Naive thymus-derived CD8-positive, alpha-beta T cell (primary cell): Measurements from ENCODE around the gene JTB. TPM values are rescaled to one million over a fixed set of nuclear protein-coding genes. Genes with fewer than 3 reads are reported as not detected.
"Not testable (repeated sequence)": the region's sequence is repeated elsewhere in the genome, so short reads cannot be mapped to it uniquely, and the experiment has no call there.

Experiments used
- ATAC-seq, 2 donors: fragments of 150-1000 bp; cut with Tn5 transposase in 1 of 2; sonication (Bioruptor Pico), chemical (Tn5 transposase) in 1 of 2; 1 replicate in 1 of 2; 2 replicates in 1 of 2; pipeline ENCODE4 v1.10.0; 2021; ENCODE audit warnings: mild to moderate bottlenecking in 2 of 2, moderate library complexity in 2 of 2
- POLR2A ChIA-PET: fragments of 350-600 bp; sonication (Branson Sonifier 250); formaldehyde crosslinking; loops from one replicate; lab custom pipeline; 2021; ENCODE audit warnings: antibody characterized with exemption; lab: Charles Lee
- DNase-seq, 10 donors: peaks; one replicate each; pipeline versions ENCODE4 v3.0.0 to v3.0.0-alpha.2; 2020 to 2022
- H3K27ac Mint-ChIP-seq, 10 donors: one replicate each; pipeline ENCODE4 v1.8.0; 2020 to 2022; ENCODE audit warnings: mild to moderate bottlenecking in 10 of 10, mixed read lengths in 10 of 10, moderate library complexity in 4 of 10, inconsistent platforms in 1 of 10
- H3K27me3 Mint-ChIP-seq, 5 donors: one replicate each; pipeline ENCODE4 v1.8.0; 2021 to 2022; ENCODE audit warnings: mixed read lengths in 5 of 5
- H3K36me3 Mint-ChIP-seq, 3 donors: one replicate each; pipeline ENCODE4 v1.8.0; 2020 to 2022; ENCODE audit warnings: mixed read lengths in 3 of 3, mild to moderate bottlenecking in 2 of 3, inconsistent platforms in 1 of 3
- H3K4me1 Mint-ChIP-seq, 4 donors: one replicate each; pipeline ENCODE4 v1.8.0; 2021 to 2022; ENCODE audit warnings: mixed read lengths in 4 of 4
- H3K4me3 Mint-ChIP-seq, 10 donors: one replicate each; pipeline ENCODE4 v1.8.0; 2020 to 2022; ENCODE audit warnings: mild to moderate bottlenecking in 10 of 10, mixed read lengths in 10 of 10, moderate library complexity in 6 of 10, inconsistent platforms in 1 of 10
- H3K9me3 Mint-ChIP-seq, 9 donors: one replicate each; pipeline ENCODE4 v1.8.0; 2020 to 2022; ENCODE audit warnings: mixed read lengths in 9 of 9, mild to moderate bottlenecking in 3 of 9, inconsistent platforms in 1 of 9, moderate library complexity in 1 of 9
- polyA plus RNA-seq, 3 donors: library from polyadenylated mRNA; unstranded; fragments of 300-500 nt; fragmentation: Illumina TruSeq; gene quantifications; one replicate each; pipeline ENCODE4 v1.2.3, GENCODE V29; 2021
- total RNA-seq, 8 experiments: library from RNA in 2 of 8; stranded (reverse) in 2 of 8; gene quantifications; one replicate each; pipeline ENCODE4 v1.2.3 and lab custom pipeline; 2021 to 2026

JTB gene
- total RNA-seq (100 to 1,000 TPM; 120 to 121 TPM), polyA plus RNA-seq (100 to 1,000 TPM; 302 to 384 (median 322) TPM), total RNA-seq (lab: John Stamatoyannopoulos, UW) (14.0 to 35.6 (median 17.2) reads per million in 6 experiments)

GRCh38 chr1:153977250-153978240 lies at the start of gene JTB:
Gene JTB (minus strand): TSS chr1:153977674. CDS start chr1:153977252, 422 bp downstream.
- H3K4me1 Mint-ChIP-seq: peaks cover 11 to 42% (median 37%) of the 10 kb centered on the region in 4 donors
- peak within 1 kb of the TSS; percentile 91 to 99 (median 97) for H3K4me3 Mint-ChIP-seq
- DNase-seq (peak; percentile 73 to 92 (median 78)), ATAC-seq (peak; percentile 96)
- H3K9me3 Mint-ChIP-seq: no peaks in the 10 kb centered on the region
- POLR2A ChIA-PET: interaction anchor here (0.7 to 5.6 kb wide), 19 partner anchors 9 to 343 kb away, joined by 3 to 143 read pairs (median 5); partner anchors contain the start of genes CHTOP, CREB3L4, CRTC2 and DENND4B
- no peaks in the 10 kb centered on the region for H3K27me3 Mint-ChIP-seq
- peaks cover 0 to 34% (median 0%) of the 10 kb centered on the region in 3 donors for H3K36me3 Mint-ChIP-seq
- peak within 1 kb of the TSS; percentile 87 to 99 (median 96) for H3K27ac Mint-ChIP-seq

- H3K27me3 Mint-ChIP-seq: no peaks in the 10 kb centered on the region
- no peaks in the 10 kb centered on the region for H3K4me1 Mint-ChIP-seq
- no peak overlapping the region for H3K27ac Mint-ChIP-seq
- no peak overlapping the region for H3K4me3 Mint-ChIP-seq
- no peaks in the 10 kb centered on the region for H3K9me3 Mint-ChIP-seq
- no peak for DNase-seq
- H3K36me3 Mint-ChIP-seq: no peaks in the 10 kb centered on the region
- ATAC-seq: no peak
- POLR2A ChIA-PET: no interaction called here
These were observed 42.5 kb upstream of the JTB start for GRCh38 chr1:154019940-154020339.

- H3K9me3 Mint-ChIP-seq: no peaks in the 10 kb centered on the region
- ATAC-seq (no peak), DNase-seq (no peak)
- H3K36me3 Mint-ChIP-seq: no peaks in the 10 kb centered on the region
- no peaks in the 10 kb centered on the region for H3K27me3 Mint-ChIP-seq
- peak overlapping the region in 1 of 10 donors; percentile 12 for H3K27ac Mint-ChIP-seq
- POLR2A ChIA-PET: no interaction called here
- H3K4me1 Mint-ChIP-seq: no peaks in the 10 kb centered on the region
- H3K4me3 Mint-ChIP-seq: no peak overlapping the region
These were observed 41.8 kb upstream of the JTB start for GRCh38 chr1:154019269-154019668.

- DNase-seq (no peak), ATAC-seq (no peak)
- no peaks in the 10 kb centered on the region for H3K27me3 Mint-ChIP-seq
- H3K36me3 Mint-ChIP-seq: peaks cover 0 to 2% (median 2%) of the 10 kb centered on the region in 3 donors
- POLR2A ChIA-PET: no interaction called here
- no peak overlapping the region for H3K4me3 Mint-ChIP-seq
- peak overlapping the region in 1 of 10 donors; percentile 20 for H3K27ac Mint-ChIP-seq
- peaks cover 0 to 1% (median 0%) of the 10 kb centered on the region in 4 donors for H3K4me1 Mint-ChIP-seq
- H3K9me3 Mint-ChIP-seq: no peaks in the 10 kb centered on the region
These were observed 36.9 kb upstream of the JTB start for GRCh38 chr1:154014154-154014907.

GRCh38 chr1:154012543-154012942 lies 35.1 kb upstream of the JTB start:
- H3K27ac Mint-ChIP-seq, DNase-seq, H3K4me3 Mint-ChIP-seq, H3K36me3 Mint-ChIP-seq, POLR2A ChIA-PET, ATAC-seq, H3K27me3 Mint-ChIP-seq, H3K9me3 Mint-ChIP-seq, H3K4me1 Mint-ChIP-seq: not testable (repeated sequence)

GRCh38 chr1:154012129-154012528 lies 34.7 kb upstream of the JTB start:
- DNase-seq: no peak

GRCh38 chr1:154006136-154006535 lies 28.7 kb upstream of the JTB start:
- no peaks in the 10 kb centered on the region for H3K27me3 Mint-ChIP-seq
- DNase-seq (no peak), ATAC-seq (no peak)
- no peaks in the 10 kb centered on the region for H3K36me3 Mint-ChIP-seq
- H3K9me3 Mint-ChIP-seq: no peaks in the 10 kb centered on the region
- POLR2A ChIA-PET: no interaction called here
- no peak overlapping the region for H3K4me3 Mint-ChIP-seq
- H3K27ac Mint-ChIP-seq: no peak overlapping the region
- peaks cover 0 to 1% (median 0%) of the 10 kb centered on the region in 4 donors for H3K4me1 Mint-ChIP-seq

More at GRCh38 chr1:154012129-154012528, 34.7 kb upstream of the JTB start:
- Mint-ChIP-seq H3K27me3 (no peaks in the 10 kb centered on the region), H3K9me3 (no peaks in the 10 kb centered on the region), H3K27ac (no peak overlapping the region), H3K36me3 (peaks cover 0 to 2% (median 2%) of the 10 kb centered on the region in 3 donors), H3K4me3 (no peak overlapping the region), H3K4me1 (peaks cover 0 to 1% (median 0%) of the 10 kb centered on the region in 4 donors)
- ATAC-seq: no peak
- POLR2A ChIA-PET: no interaction called here

GRCh38 chr1:154000420-154000819 lies 22.9 kb upstream of the JTB start:
- POLR2A ChIA-PET: interaction anchor here (3.5 kb wide), 1 partner anchor 9 kb away, joined by 23 read pairs; the partner anchor contains the start of gene RPS27
- Mint-ChIP-seq H3K4me3 (no peak overlapping the region), H3K4me1 (peaks cover 0 to 5% (median 1%) of the 10 kb centered on the region in 4 donors), H3K36me3 (peaks cover 3 to 13% (median 5%) of the 10 kb centered on the region in 3 donors), H3K27me3 (no peaks in the 10 kb centered on the region), H3K27ac (no peak overlapping the region), H3K9me3 (no peaks in the 10 kb centered on the region)
- ATAC-seq (no peak), DNase-seq (no peak)

- POLR2A ChIA-PET: interaction anchor here (0.6 kb wide), 1 partner anchor 360 kb away, joined by 3 read pairs; no protein-coding TSS in a partner anchor
- H3K27ac Mint-ChIP-seq: peak overlapping the region in 2 of 10 donors; percentile 40 to 59
- H3K4me3 Mint-ChIP-seq, ATAC-seq, H3K27me3 Mint-ChIP-seq, DNase-seq, H3K9me3 Mint-ChIP-seq: not testable (repeated sequence)
- H3K36me3 Mint-ChIP-seq: peaks cover 6 to 44% (median 23%) of the 10 kb centered on the region in 3 donors
- peaks cover 10 to 29% (median 24%) of the 10 kb centered on the region in 4 donors for H3K4me1 Mint-ChIP-seq
These were observed 19.4 kb upstream of the JTB start for GRCh38 chr1:153996882-153997281.

GRCh38 chr1:153995640-153996039 lies 18.2 kb upstream of the JTB start:
- POLR2A ChIA-PET: interaction anchor here (0.9 to 1.2 kb wide), 2 partner anchors 19 to 39 kb away, joined by 3 to 5 read pairs; no protein-coding TSS in a partner anchor
- Mint-ChIP-seq H3K4me1 (peaks cover 18 to 40% (median 34%) of the 10 kb centered on the region in 4 donors), H3K36me3 (peaks cover 14 to 56% (median 32%) of the 10 kb centered on the region in 3 donors), H3K27ac (peak overlapping the region in 7 of 10 donors; percentile 51 to 83 (median 68)), H3K4me3 (peak overlapping the region in 3 of 10 donors; percentile 4 to 62 (median 13)), H3K9me3 (no peaks in the 10 kb centered on the region), H3K27me3 (peaks cover 0 to under 1% (median 0%) of the 10 kb centered on the region in 5 donors)
- DNase-seq (no peak), ATAC-seq (no peak)

GRCh38 chr1:153995202-153995601 lies 17.7 kb upstream of the JTB start:
- DNase-seq: no peak

More at GRCh38 chr1:153995202-153995601, 17.7 kb upstream of the JTB start:
- peaks cover 0 to 2% (median 0%) of the 10 kb centered on the region in 5 donors for H3K27me3 Mint-ChIP-seq
- H3K27ac Mint-ChIP-seq: peak overlapping the region in 6 of 10 donors; percentile 40 to 83 (median 60)
- peaks cover 14 to 58% (median 32%) of the 10 kb centered on the region in 3 donors for H3K36me3 Mint-ChIP-seq
- H3K4me1 Mint-ChIP-seq: peaks cover 22 to 44% (median 38%) of the 10 kb centered on the region in 4 donors
- no peak for ATAC-seq
- no peaks in the 10 kb centered on the region for H3K9me3 Mint-ChIP-seq
- POLR2A ChIA-PET: interaction anchor here (0.6 to 1.2 kb wide), 3 partner anchors 18 to 1718 kb away, joined by 3 to 5 read pairs (median 3); no protein-coding TSS in a partner anchor
- H3K4me3 Mint-ChIP-seq: peak overlapping the region in 3 of 10 donors; percentile 13 to 62 (median 24)
